Stimulated activated naive CD8-positive, alpha-beta T cell treated with anti-CD3 and anti-CD28 coated beads, Interleukin-15, Interleukin-2, amounts not matched to agents 100 ng/mL and 50 ng/mL, for 24 hours (primary cell): ENCODE results near the gene TAF4.

Experiments
- H3K27ac Mint-ChIP-seq: one replicate; pipeline ENCODE4 v1.8.0; 2021; ENCODE audit warnings: mild to moderate bottlenecking, mixed read lengths
- H3K27me3 Mint-ChIP-seq: one replicate; pipeline ENCODE4 v1.8.0; 2021; ENCODE audit warnings: mixed read lengths
- H3K36me3 Mint-ChIP-seq: one replicate; pipeline ENCODE4 v1.8.0; 2021; ENCODE audit warnings: low read depth, mixed read lengths
- H3K4me1 Mint-ChIP-seq: one replicate; pipeline ENCODE4 v1.8.0; 2021; ENCODE audit warnings: low read depth, mixed read lengths
- H3K4me3 Mint-ChIP-seq: one replicate; pipeline ENCODE4 v1.8.0; 2021; ENCODE audit warnings: mild to moderate bottlenecking, mixed read lengths
- H3K9me3 Mint-ChIP-seq: one replicate; pipeline ENCODE4 v1.8.0; 2021; ENCODE audit warnings: mixed read lengths

Gene TAF4

DNA sequence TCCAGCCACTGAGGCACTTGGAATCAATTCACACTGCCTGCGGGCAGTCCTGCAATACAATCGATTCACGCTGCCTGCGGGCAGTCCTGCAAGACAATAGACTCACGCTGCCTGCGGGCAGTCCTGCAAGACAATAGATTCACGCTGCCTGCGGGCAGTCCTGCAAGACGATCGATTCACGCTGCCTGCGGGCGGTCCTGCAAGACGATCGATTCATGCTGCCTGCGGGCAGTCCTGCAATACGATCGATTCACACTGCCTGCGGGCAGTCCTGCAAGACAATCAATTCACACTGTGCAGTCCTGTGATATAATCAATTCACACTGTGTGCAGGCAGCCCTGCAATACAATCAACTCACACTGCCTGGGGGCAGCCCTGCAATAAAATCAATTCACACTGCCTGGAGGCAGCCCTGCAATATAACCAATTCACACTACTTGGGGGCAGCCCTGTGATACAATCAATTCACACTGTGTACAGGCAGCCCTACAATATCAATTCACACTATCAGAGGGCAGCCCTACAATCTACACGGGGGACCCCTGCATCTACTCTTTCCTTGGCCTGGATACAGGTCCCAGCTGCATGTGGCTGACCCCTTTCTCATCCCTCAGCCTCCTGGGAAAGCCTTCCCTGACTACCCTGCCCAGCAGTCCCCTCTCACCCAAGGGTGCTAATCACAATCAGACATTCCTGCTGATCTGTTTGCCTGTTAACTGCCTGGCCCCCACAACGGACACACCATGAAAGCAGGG, 10.4 kb downstream of the TAF4 start:
- Mint-ChIP-seq H3K36me3 (peaks cover 4% of the 10 kb centered on the region), H3K4me1 (peaks cover 29% of the 10 kb centered on the region)

DNA sequence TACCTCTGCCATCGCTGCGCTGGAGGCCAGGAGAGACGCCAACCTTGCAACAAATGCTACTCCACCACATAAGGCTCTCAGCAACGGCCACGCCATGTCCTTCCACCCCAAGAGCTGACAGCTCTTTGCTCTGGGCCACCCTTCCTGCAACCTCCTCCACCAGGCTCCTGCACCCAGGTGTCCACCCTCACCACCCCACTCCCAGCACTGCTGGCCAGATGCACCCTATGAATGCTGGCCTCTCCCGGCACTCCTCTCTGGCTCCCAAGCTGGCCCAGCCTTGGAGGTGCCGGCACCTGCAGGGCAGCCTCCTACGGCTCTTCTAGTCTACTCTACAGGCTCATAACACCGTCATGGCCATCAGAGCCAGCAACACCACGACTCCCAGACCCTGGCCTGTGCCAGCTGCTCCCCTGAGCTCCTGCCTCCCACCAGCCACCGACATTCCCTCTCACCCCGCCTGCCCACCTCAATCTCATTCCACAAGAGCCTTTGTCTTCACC, 11.2 kb downstream of the TAF4 start:
- H3K9me3 Mint-ChIP-seq, result no peaks in the 10 kb centered on the region
- peaks cover 4% of the 10 kb centered on the region for H3K36me3 Mint-ChIP-seq
- no peak overlapping the region for H3K4me3 Mint-ChIP-seq
- H3K4me1 Mint-ChIP-seq, result peaks cover 26% of the 10 kb centered on the region
- no peak overlapping the region for H3K27ac Mint-ChIP-seq
- no peaks in the 10 kb centered on the region for H3K27me3 Mint-ChIP-seq

More for the DNA sequence above, 10.4 kb downstream of the TAF4 start:
- no peak overlapping the region for H3K4me3 Mint-ChIP-seq
- H3K9me3 Mint-ChIP-seq, result no peaks in the 10 kb centered on the region
- H3K27ac Mint-ChIP-seq, result no peak overlapping the region
- H3K27me3 Mint-ChIP-seq, result no peaks in the 10 kb centered on the region

DNA sequence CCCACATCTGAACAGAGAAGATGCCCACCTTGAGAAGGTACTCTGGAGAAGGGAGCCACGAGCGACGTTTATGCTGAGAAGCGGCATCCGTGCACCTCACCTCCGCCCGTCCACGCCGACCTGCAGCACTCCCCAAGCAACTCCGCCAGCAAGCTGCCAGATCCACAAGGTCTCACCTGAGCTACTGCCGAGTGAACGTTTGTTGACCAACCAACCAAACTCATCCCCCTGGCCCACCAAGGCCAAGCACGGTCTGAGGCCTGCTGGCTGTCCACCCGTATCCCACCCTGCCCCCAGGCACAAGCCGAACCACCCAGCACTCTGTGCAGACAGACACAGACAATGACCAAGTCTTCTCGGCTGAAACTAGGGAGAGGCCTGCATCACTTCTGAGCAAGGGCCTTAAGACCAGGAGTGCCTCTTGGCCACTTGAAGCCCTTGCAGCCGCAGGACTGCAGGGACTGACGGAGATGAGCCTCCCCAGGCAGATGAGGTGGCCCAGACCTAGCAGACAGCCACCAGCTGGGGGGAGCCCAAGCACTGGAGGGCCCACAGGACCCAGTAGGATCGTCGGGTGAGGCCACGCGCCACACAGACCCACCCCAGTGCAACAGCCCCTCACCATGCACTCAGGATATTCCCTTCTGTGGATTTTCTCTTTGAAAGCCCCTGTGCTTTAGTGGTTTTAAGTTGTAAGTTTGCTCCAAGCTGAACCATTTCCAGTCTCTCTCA, 12.1 kb downstream of the TAF4 start:
- Mint-ChIP-seq H3K9me3 (no peaks in the 10 kb centered on the region), H3K36me3 (peaks cover 4% of the 10 kb centered on the region), H3K4me1 (peaks cover 19% of the 10 kb centered on the region), H3K27me3 (no peaks in the 10 kb centered on the region), H3K27ac (no peak overlapping the region), H3K4me3 (no peak overlapping the region)

DNA sequence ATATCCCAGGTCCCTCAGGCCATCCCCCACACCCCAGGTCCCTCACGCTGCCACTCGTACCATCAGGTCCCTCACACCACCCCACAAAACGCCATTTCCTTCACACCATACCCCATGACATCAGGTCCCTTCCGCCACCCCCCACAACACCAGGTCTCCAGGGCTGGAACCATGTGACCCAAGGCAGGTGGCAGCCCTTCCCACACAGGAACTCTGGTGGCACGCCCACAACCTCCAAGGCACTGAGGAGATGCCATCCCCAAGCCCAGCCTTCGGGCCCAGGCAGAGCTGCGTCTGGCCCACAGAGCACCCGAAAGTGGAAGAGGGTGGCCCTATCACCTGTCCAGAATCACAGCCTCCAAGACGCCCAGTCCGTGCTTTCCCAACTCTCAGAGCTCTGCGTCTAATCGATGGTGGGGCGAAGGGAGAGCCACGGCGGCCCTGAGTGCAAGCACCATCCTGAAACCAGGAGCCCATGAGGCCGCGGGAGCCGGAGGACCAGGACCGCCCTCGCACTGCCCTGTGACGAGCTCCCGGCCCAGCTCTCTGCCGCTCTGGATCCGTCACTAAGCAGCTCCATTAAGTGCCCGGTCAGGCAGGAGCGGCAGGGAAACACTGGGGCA, 12.7 kb downstream of the TAF4 start:
- H3K36me3 Mint-ChIP-seq, result peaks cover 4% of the 10 kb centered on the region
- H3K4me1 Mint-ChIP-seq, result peaks cover 19% of the 10 kb centered on the region
- no peak overlapping the region for H3K27ac Mint-ChIP-seq
- H3K9me3 Mint-ChIP-seq, result no peaks in the 10 kb centered on the region
- no peak overlapping the region for H3K4me3 Mint-ChIP-seq
- H3K27me3 Mint-ChIP-seq, result no peaks in the 10 kb centered on the region

DNA sequence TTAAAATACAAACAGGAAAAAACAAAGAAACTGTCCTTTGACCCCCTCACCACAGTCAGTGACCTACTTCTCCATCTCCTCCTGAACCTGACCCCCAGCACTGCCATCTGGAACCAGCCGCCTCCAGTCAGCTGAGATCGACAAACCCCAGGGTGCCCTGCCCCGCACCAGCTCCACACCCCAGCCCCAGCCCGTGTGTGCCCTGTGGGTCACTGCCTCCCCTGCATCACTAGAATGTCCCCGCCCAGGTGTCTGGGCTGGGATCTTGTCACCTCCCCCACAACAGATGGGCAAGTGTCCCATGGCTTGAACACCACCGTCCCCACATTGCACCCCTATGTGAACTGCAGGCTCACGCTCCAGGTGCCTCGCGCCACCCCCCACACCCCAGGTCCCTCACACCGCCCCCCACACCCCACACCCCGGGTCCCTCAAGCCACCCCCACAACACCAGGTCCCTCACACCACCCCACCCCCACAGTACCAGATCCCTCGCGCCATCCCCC, 13.3 kb downstream of the TAF4 start:
- Mint-ChIP-seq H3K4me3 (no peak overlapping the region), H3K4me1 (peaks cover 22% of the 10 kb centered on the region), H3K36me3 (peaks cover 4% of the 10 kb centered on the region), H3K27ac (no peak overlapping the region), H3K9me3 (no peaks in the 10 kb centered on the region), H3K27me3 (no peaks in the 10 kb centered on the region)

DNA sequence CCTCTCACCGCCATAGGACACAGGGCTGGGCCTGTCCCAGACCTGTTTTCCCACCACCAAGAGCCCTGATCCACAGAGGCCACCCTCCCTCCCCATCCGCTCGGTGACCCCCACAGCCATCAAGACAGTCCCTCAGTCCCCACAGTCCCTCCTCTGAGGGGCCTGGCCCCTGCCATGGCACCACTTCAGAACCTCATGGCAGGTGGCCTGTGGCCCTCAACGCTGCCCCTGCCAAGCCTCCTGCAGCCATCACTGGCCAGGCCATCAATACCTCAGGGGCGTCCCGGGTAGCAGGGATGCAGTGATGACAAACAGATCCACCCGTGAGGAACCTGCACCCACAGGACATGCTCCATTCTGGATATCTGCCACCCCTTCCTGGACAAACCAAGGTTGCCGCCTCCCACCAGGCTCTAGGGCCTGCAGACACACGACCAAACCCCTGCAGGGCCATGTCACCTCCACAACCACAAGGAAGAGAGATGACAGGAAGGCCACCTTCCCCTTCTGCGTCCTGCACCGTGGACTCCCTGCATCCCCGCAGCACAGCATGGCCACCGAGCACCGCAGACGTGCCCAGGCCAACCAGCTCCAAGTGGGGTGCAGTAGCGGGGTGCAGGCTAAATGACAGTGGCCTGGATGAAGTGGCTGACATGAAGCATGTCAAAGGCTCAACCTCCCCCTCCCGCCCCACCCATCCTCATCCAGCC, 14.0 kb downstream of the TAF4 start:
- no peak overlapping the region for H3K4me3 Mint-ChIP-seq
- no peaks in the 10 kb centered on the region for H3K9me3 Mint-ChIP-seq
- H3K36me3 Mint-ChIP-seq, result peaks cover 4% of the 10 kb centered on the region
- H3K27me3 Mint-ChIP-seq, result no peaks in the 10 kb centered on the region
- peaks cover 22% of the 10 kb centered on the region for H3K4me1 Mint-ChIP-seq
- H3K27ac Mint-ChIP-seq, result no peak overlapping the region

DNA sequence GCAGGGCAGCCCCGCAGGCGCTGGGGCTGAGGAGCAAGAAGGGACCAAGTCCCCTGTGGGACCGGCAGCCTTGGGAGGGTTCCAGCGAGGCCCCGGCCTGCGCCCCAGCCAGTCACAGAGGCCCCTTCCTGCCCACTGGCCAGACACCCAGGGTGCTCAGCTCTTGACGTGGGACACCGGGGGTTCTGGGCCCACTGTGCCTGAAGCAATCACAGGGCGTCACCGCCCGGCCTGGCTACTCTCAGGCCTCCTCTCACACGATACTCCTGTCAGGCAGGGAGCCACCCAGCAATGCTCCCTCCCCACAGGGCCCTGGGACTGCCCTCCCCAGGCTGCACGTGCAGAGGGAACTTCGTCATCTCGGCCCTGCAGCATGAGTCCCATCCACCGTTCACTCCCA, 14.5 kb downstream of the TAF4 start:
- no peak overlapping the region for H3K27ac Mint-ChIP-seq
- H3K36me3 Mint-ChIP-seq, result no peaks in the 10 kb centered on the region
- H3K4me1 Mint-ChIP-seq, result peaks cover 19% of the 10 kb centered on the region
- no peaks in the 10 kb centered on the region for H3K9me3 Mint-ChIP-seq
- H3K4me3 Mint-ChIP-seq, result no peak overlapping the region
- H3K27me3 Mint-ChIP-seq, result no peaks in the 10 kb centered on the region

DNA sequence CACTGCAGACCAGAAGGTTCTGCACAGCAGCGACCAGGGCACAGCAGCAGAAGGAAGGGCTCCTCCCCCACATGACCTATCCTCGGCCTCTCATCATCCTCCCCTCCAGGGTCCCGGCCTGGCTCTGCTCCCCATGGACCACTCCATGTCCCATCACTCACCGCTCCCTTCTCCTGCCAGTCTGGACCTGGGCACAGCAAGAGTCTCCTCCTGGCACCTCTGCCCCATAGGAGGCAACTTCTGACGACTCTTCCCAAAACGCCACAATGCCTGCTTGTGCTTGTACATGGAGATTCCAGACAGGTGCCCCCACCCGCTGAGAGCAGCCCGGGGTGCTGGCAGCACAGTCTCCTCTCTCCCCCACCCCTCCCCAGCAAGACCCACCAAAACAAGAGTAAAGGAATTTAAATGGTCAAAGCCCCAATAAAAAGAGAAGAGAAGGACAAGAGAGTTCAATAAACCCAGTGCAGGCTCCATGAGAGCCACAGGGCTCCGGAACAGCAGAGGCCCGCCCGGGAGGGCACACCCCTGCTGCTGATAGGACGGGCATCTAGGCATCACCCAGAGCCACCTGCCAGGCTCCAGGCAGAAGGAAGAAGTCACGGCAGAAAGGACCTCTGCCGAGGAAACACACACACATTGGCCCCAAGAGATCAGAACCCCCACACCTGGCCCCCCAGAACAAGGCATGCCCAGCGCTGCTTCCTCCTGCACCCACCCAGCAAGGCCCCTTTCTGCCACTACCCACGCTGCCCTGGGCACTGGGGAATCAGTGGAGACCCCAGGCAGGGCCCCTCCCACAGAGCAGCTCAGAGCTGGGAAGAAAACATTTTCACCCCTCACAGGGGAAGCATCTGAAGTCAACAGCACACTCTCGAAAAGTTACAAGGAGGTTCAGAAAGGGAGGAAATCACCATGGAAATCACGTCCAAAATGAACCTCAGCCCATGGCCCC, 15.2 kb downstream of the TAF4 start:
- no peak overlapping the region for H3K4me3 Mint-ChIP-seq
- no peaks in the 10 kb centered on the region for H3K36me3 Mint-ChIP-seq
- H3K4me1 Mint-ChIP-seq, result peaks cover 18% of the 10 kb centered on the region
- no peaks in the 10 kb centered on the region for H3K9me3 Mint-ChIP-seq
- H3K27ac Mint-ChIP-seq, result no peak overlapping the region
- no peaks in the 10 kb centered on the region for H3K27me3 Mint-ChIP-seq

DNA sequence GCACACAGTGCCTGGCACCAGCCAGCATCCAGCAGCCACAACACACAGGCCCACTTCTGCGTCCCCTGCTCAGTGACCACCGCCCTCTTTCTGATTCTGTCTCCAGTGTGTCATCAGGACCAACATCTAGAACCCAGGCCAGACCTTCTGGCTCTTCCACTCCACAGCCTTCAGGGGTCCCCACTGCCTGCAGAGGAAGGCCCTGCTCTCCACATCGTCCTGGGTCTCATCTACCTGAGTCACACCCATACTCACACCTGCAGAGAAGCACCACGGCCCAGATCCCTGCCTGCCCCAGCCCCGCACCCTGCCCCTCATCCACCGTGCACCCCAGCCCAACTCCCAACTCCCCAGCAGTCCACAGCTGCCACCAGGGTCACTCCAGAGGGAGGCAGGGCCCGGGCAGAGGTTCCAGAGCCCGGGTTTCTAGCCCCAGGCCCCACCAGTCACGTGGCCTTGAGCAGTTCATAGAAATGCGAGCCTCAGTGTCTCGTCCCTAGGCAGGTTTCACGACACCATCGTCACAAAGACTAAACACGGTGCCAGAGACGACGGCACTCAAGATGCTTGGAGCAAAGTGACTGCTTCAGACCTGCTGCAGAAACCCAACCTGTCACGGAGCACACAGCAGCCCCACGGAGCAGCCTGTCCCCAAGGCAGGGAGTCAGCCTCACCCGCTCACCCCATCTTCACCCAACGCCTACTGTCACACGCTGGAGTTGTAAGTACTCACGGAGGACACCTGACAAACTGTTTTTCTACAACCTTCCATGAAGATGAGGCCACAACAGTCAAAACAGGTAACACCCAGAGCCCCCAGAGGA, 16.1 kb downstream of the TAF4 start:
- no peak overlapping the region for H3K27ac Mint-ChIP-seq
- H3K27me3 Mint-ChIP-seq, result no peaks in the 10 kb centered on the region
- peaks cover 18% of the 10 kb centered on the region for H3K4me1 Mint-ChIP-seq
- H3K4me3 Mint-ChIP-seq, result no peak overlapping the region
- H3K36me3 Mint-ChIP-seq, result no peaks in the 10 kb centered on the region
- no peaks in the 10 kb centered on the region for H3K9me3 Mint-ChIP-seq

DNA sequence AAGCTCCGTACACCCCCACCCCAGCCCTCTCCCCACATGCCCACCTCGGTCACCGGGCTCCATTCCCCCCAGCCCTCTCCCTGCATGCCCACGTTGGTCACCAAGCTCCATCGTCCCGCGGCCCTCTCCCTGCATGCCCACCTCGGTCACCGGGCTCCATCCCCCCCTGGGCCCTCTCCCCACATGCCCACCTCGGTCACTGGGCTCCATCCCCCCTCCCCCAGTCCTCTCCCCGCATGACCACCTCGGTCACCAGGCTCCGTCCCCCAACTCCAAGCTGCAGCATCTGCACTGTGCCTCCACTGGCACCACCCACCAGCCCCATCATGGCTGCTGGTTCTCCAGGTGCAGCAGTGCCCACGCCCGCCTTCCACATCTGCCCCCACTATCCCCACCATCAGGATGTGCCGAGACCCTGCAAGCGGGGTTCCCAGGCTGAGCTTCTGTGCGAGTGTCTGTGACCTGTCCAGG, 16.8 kb downstream of the TAF4 start:
- Mint-ChIP-seq H3K27me3 (no peaks in the 10 kb centered on the region), H3K36me3 (no peaks in the 10 kb centered on the region), H3K27ac (no peak overlapping the region), H3K4me1 (peaks cover 18% of the 10 kb centered on the region), H3K4me3 (no peak overlapping the region), H3K9me3 (no peaks in the 10 kb centered on the region)

DNA sequence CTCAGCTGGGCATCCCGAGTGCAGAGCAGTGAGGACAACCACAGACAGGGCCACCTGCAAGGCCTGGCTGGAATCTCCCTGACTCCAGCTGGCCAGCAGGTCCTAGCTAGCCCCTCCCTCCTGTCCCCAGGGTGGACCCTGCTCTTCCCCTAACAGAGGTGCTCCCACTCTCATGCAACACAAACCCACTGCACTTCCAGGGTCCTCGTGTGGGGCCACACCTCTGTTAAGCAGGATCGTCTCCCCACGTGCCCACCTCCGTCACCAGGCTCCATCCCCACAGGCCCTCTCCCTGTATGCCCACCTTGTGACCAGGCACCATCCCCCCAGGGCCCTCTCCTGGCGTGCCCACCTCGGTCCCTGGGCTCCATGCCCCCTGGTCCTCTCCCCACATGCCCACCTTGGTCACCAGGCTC, 17.3 kb downstream of the TAF4 start:
- H3K9me3 Mint-ChIP-seq, result no peaks in the 10 kb centered on the region
- peaks cover 18% of the 10 kb centered on the region for H3K4me1 Mint-ChIP-seq

DNA sequence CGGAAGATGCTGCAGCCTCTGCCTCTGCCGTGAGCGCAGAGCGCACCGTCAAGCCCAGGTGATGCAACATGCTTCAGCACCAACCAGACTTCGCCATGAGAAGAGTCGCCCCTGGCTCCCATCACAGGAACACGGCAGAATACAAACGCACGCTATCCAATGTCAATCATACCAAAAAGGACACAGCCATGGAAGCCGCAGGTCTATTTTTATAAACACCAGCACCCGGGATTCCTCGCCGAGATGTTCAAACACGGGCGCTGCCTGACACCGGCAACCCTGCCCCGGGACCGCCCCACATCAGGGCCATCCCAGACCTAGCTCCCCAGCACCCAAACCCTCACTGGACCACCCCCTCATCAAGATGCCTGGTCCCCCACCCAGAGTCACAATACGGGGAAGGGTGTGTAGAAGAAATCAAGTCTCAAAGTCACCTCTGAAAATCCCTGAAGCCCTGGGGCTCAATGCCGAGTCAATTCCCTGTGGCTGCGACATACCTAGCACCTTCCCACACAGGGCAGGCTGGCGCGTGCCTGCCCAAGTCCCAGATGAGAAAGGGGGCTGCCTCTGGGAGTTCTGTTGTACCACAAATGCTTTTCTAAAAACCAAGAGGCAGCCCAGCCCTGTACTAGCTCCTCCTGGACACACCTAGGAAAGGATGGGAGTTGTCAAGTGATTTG, 17.9 kb downstream of the TAF4 start:
- Mint-ChIP-seq H3K27me3 (no peaks in the 10 kb centered on the region), H3K36me3 (no peaks in the 10 kb centered on the region), H3K27ac (no peak overlapping the region), H3K9me3 (no peaks in the 10 kb centered on the region), H3K4me1 (peaks cover 18% of the 10 kb centered on the region), H3K4me3 (no peak overlapping the region)

More for the DNA sequence above, 17.3 kb downstream of the TAF4 start:
- no peaks in the 10 kb centered on the region for H3K36me3 Mint-ChIP-seq
- no peaks in the 10 kb centered on the region for H3K27me3 Mint-ChIP-seq
- no peak overlapping the region for H3K4me3 Mint-ChIP-seq
- H3K27ac Mint-ChIP-seq, result no peak overlapping the region
